Renal pelvis (tissue), 4 donors: ENCODE measurements around the gene ZNF189. TPM values are rescaled to one million over a fixed set of nuclear protein-coding genes. Genes with fewer than 3 reads are reported as not detected.

ENCODE experiments used
- DNase-seq: peaks from one replicate; pipeline ENCODE4 v3.0.0-alpha.2; 2013
- polyA plus RNA-seq, 3 donors: library from polyadenylated mRNA; unstranded; fragments of 120-200 nt; gene quantifications; one replicate each; pipeline ENCODE4 v1.2.1, GENCODE V29; 2013; ENCODE audit not compliant: insufficient read length in 3 of 3

ZNF189 gene
- polyA plus RNA-seq, 3 donors: 38.9 to 49.8 (median 44.3) TPM

DNA sequence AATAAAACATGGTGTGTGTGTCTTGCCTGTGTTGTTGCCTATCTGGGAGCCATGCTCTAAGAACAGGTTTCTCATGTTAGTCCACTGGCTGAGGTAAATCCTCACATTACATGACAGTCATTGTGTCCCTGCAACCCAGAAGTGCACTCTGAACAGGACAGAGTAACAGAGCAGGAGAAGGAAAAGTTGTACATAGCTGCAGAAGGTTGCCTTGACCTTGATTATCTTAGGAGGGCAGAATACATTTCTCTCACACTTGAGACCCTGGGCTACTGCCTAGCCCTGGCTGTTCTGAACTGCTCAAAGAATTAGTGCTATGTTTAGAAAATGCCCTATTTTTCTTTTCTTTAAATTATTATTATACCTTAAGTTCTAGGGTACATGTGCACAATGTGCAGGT lies 16.9 kb downstream of the ZNF189 start:
- no peak for DNase-seq

DNA sequence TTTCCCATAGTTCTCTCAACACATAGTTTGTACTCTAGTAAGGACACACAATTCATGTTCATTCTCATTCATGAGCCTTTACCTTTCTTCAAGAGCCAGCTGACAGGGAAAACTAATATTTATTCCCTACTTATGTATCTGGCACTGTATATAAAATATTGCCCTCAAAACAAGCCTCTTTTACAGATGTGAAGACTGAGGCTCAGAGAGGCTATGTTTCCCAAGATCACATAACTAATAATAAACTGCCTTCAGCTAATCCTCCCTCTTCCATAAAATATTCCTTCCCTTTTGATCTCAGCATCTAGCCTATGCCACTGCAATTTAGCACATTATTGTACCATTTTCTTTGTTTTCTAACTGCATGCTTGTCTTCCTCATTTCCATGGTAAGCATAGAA lies 18.7 kb downstream of the ZNF189 start:
- DNase-seq: no peak

DNA sequence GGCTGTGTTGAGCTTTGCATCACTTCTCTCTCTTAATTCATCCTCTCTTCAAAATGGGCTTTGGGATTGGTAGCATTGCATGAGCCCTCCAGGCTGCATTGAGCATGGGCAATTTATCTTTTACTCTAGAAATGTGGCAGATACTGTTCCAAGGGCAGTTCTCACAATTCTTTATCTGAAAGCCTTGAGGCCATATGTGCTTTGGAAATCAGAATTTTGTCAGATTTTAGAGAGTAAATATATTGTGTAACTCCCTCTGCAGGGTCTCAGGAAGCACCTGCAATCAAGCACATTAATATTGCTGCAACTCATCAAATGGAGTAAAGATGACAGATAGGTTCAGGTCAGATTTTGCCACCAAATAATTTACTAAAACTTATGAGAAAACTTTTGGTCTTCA lies 19.3 kb downstream of the ZNF189 start:
- no peak for DNase-seq

DNA sequence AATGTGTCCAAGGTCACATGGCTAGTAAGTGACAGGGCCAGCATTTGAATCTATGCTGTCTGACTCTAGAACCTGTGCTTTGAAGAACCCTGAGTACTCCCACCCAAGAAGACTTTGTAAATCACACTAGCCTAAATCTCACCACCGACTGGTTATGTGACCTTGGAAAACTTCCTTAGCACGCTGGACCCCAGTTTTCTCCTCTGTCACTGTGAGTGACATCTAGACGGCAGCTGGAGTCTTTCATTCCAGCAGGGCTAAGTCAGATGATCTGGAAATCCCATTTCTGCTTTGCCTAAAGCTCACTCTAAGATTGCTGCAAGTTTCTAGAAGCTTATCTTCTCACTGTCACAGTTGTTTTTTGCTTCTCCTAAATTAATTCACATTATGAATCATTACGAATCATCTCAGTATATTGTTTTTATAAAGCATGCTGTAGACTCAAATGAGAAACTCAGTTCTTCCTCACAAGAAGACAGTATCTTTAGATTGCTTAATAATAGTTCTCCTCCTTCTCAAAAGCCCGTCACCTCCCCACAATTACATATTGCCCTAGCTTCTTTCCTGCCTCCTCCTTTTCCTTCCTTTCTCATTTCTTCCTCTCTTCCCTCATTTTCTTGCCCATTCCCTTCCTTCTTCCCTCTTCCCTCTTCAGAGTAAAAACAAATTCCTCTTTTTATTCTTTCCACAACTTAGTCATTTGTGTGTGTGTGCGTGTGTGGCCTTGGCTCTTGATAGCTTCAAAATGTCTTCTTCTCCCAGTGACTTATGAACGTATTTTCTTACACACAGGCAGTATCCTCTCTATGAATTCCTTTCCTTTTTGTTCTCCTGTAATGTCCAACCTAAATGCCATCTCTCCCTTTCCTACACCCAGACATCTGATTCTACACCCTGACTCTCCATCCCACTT lies 20.1 kb downstream of the ZNF189 start:
- DNase-seq: no peak

DNA sequence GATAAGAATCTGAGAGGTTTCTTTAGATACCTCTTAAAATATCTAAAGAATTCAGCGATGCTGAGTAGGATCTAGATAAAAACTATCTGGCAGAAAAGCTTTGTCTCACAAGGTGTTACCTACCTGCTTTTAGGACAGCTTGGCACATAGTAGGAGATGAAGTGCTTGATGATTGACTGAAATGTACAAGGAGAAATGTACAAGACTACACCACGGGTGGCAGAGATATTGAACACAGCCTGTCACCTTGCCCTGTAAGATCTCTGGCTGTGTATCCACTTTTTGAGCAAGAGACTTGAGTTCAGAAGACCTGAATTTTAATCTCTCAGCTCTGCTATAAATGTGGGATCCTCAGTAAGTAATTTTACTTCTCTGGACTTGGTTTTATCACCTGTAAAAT lies 21.2 kb downstream of the ZNF189 start:
- DNase-seq: no peak

DNA sequence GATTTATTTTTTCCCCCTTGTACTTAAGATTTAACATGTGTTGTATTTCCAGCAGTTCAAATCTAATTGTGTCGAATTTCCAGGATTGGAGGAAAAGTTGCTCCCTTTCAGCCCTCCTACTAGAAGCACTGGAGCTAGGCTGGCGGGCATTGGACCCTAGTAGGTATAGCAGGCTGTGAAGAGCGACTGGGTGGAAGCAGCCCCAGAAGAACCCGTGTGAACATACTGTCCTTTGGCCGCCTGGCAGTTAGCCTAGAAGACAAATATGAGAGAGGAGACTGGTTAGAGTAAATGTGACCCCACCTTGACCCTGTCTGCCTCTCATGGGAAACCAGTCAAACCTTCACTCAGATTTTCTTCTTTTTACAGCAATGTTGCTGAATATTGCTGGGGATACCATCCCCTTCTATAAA lies 23.0 kb downstream of the ZNF189 start:
- no peak for DNase-seq

DNA sequence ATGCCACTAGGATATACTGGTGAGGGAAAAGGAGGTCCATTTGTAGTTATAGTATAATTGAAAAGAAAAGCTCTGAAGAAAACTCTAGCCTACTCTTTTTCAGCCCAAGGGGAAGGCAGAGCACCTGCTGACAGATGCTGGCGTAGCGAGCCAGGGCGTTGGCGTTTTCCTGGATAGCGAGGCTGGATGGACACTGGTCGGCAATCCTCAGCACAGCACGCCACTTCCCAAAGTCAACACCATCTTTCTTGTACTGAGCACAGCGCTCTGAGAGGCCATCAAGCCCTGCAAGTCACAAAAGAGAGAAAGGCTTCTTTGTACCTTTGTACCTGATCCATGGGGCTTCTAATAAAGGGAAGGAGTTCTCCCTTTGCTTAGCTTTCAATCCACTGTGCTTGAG lies 28.7 kb downstream of the ZNF189 start:
- no peak for DNase-seq

DNA sequence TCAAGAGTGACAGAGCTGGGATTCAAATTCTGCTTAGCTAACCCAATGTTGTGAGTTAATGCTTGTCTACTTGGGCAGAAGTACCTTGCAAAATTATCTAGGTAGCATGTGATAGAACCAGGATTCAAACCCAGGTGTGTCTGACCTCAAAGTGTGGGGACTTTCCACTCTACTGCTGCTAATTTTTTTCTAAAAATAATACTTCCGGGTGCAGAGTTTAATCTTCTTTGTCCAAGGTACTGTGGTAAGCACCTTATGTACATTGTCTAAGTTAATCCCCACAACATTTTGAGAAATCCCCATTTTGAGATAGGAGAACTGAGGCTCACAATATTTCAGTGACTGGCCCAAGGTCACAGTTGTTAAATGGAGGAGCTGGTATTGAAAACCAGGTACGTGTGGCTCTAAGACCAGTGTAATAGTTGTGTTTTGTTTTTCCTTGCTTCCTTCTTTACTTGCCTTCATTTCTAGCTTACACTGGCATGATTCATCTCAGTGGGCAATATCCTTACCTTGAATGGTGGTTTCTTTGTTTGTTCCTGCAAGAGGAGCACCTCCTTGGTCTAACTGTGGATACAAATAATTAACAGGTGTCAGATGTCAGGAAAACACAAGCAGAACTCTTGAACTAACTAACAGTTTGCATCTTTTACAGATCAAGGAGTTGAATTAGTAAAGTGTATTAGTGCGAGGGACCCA lies 29.5 kb downstream of the ZNF189 start:
- DNase-seq: no peak

DNA sequence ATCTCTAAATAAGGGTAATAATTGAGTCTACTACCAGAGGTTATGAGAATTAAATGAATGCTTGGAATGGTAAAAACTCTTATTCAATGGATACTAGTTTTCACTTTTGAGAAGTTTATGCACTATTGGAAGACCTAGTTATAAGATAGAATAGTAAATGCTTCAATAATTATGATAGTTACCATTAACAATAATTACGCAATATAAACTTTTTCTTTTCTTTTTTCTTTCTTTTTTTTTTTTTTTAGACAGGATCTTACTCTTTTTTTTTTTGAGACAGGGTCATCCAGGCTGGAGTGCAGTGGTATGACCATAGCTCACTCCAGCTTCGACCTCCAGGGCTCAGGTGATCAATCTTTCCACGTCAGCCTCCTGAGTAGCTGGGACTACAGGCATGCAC lies 30.3 kb downstream of the ZNF189 start:
- no peak for DNase-seq

DNA sequence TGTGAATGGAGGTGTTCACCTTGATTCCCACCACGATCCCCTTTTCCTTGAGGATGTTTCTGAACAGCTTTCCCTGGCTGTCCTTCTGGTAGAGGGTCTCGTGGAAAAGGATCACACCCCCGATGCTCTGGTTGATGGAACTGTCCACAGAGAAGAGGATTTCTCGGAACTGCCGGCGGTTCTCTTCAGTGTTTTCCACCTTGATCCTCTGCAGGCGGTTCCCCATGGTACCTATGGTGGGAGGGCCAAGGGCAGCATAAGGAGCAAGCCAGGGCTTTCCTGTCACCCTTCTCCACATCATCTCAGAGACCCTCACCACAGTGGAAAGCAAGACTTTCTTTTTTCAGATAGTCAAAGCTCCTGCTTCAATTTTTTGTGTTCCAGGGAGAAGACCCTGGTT lies 31.1 kb downstream of the ZNF189 start:
- no peak for DNase-seq

DNA sequence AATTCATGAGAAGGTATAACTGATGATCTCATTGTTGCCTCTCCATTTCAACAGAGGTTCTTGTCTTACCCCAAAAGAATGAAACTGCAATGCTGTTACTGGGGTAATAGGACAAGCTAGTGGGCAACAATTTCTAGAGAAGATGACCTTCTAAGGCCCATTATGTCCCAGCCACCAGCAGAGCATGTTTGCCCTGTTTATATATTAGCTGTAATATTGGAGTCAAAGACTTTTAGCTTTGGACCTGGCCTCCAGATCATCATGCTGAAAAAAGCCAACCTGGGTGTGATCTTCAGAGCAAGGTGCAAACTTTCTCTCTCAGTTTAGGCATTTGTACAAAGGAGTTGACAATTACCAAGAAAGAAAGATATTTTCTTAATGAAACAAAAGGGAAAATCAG lies 33.5 kb downstream of the ZNF189 start:
- DNase-seq: no peak

DNA sequence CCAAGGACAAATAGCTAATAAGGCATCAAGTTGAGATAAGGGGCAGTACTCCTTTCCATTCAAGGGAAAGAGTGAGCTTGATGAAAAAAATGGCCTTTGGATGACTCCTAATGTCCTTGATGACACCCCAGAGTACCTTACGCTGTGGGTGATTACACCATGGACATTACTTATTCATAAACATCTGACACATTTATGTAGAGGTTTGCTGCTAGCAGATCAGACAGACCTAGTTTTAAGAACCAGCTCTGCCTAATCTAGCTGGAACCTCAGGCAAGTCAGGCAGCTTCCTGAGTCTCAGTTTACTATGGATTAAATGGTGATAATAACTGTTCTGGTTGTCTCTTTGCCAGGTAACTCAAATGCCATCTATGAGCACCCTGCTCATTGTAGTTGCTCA lies 34.1 kb downstream of the ZNF189 start:
- no peak for DNase-seq

DNA sequence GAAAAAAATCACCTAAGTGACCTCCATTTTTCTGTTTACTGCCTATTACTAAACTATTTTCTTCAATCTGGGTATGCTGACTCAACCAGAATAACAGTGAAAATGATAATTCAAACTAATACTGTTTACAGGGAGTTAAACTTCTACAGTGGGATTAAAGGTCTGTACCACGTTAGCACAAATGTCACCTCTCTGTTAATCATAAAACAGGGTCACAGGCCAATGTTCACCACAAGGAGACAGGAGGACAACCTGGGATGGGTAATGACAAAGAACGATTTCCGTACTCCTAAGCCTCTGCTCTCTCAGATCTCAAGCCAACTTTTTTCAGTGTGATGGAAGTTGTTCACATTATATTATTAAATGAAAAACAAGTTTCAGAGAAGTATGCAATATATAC lies 34.6 kb downstream of the ZNF189 start:
- no peak for DNase-seq

DNA sequence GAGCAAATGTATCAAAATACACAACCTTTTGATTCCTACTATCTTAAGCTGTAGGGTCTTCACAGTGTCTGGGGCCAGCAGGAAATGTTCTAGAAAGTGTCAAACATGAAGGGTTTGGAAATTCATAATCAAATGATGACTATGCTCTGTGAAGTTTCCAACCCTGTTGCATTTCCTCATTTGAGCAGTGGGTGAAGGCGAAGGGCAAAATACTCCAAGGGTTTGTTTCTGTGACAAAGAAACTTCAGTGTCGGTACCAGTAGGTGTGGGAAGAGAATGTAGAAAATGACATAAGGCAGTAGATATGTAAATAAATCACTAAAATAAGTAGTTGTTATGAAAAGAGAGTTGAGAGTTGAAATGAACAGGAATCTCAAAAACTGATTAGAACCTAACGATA lies 36.3 kb downstream of the ZNF189 start:
- DNase-seq: no peak

DNA sequence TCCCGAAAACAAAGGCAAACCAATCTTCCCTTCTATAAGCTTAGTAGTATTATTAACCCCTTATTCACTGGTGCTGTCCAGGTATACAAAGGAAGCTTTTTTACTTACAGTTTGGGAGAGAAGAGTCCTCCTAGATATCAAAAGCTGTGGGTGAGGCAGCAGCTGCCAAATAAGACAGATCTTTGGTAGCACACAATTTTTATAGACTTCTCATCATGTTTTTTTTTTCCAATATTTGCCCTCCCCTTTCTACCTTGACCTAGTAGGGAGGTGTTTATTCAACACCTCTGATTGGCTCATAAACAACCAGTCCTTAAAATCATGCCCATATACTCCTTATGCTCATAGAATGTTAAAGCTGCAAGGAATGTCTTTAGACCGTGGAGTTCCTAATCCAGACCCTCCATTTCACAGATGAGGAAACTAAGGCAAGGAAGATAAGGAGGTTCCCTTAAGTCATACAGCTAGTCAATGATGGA lies 37.0 kb downstream of the ZNF189 start, which contains the start of gene ALDOB:
Gene ALDOB, minus strand, starts transcription at position 174 of the 479 bp plus-strand sequence. CDS start 4,887 bp downstream, outside the sequence.
- no peak for DNase-seq

DNA sequence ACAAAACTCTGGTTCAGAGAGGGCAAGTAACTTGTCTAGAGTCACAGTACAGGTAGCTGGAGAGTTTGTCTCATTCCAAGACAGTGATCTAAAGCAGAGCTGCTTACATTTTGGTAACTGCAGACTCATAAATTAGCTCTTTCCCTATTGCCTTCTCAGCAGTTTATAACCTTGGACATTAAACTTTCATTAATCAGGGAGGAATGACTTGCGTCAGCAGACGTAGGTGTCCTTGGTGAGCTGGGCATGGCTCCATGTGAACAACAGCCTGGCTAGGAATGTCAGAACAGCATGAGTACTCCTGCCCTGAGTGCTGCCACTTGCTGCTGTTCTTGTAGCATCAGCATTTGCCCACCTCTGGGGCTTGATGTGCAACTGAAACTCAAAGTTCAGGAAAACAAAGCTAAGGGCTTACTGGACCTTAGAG lies 39.2 kb downstream of the ZNF189 start:
- no peak for DNase-seq

DNA sequence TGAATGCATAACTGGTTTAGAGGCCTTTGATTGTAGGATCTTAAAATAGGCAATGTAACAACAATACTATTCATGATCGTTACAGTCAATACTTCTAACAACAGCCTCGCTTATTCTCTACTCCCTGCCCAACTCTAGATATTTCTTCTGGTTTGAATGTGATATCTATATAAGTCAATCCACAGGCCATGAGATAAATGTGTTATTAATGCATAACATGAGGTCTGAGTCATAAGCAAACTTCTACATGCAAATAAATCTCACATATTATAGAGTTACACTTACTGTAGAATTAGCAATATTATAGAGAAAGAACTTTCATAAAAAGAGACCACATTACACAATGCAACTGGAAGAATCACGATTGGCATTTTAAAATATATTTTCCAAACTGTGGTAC lies 39.9 kb downstream of the ZNF189 start:
- no peak for DNase-seq

DNA sequence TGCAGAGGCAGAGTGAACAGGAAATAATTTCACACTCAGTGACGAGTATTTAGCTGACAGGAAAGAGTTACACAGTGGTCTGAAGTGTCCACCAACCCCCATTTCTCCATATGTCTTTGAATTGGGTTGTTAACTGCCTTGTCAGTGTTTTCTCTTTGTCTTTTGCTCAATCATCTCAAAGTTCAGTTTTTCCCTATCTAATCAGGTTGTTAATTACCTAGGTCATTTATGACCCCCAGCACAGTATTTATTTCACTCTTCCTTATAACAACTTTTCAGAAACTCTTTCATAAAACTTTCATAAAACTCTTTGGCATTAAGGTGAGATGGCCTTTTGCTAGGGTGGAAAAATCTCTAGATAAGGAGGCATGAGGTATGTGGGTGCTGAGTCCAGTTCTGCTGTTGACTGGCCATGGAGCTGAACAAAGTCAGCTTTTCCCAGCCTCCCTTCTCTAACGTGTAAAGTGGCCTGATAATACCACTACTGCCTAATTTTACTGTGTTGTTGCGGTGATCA lies 42.1 kb downstream of the ZNF189 start:
- no peak for DNase-seq

DNA sequence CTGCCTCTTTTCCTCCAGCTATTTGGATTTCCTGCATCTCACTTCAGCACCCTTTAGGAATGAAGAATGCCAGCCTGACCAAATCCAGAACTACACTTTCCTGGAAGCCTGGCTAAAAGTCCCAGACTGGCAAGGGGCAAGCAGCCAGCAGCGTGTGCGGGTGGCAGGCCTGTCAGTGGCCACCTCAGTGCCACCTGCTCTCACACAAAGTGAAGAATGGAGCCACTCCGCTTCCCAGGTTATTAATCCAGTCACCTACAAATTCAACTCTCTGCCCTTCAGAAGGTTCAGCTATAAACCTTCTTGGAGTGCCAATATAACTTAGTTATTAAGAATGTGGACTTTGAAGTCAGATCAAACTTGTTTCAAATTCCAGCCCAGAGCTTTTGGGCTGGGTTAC lies 43.7 kb downstream of the ZNF189 start:
- no peak for DNase-seq

DNA sequence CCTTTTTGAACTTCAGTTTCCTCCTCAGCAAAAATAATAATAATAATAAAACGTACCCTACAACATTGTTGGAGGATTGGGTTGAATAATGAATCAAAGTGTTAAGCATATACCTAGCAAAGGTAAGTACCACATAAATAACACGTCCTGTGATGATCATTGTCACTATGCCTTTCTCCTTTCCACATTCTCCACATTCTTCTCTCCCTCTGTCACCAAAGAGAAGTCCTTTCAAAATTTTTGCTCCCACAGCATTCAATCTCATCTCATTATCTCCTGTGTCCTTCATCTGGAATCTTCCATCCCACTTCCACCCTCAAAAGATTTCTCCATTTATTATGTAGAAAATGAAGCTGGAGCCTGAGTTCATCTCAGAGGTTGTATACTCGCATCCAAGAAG lies 44.1 kb downstream of the ZNF189 start:
- DNase-seq: no peak

DNA sequence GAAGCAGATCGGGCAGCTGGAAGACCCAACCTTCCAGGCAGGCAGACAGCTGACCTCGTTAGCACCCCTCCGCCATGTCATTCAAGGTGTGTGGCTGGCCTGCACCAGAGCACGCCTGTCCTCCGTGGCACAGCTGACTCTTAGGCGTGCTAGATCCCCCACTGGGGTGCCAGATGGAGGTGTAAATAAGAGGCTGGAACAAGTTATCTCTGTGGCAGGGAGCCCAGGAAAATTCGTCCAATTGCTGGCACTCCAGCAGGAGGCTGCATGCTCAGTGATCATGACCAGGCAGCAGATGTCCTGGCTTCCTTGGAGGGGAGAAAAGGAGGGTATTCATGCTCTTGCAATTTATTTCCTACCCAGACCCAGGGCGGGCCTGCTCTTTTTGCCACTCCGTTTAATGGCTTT lies 44.7 kb downstream of the ZNF189 start:
- no peak for DNase-seq

DNA sequence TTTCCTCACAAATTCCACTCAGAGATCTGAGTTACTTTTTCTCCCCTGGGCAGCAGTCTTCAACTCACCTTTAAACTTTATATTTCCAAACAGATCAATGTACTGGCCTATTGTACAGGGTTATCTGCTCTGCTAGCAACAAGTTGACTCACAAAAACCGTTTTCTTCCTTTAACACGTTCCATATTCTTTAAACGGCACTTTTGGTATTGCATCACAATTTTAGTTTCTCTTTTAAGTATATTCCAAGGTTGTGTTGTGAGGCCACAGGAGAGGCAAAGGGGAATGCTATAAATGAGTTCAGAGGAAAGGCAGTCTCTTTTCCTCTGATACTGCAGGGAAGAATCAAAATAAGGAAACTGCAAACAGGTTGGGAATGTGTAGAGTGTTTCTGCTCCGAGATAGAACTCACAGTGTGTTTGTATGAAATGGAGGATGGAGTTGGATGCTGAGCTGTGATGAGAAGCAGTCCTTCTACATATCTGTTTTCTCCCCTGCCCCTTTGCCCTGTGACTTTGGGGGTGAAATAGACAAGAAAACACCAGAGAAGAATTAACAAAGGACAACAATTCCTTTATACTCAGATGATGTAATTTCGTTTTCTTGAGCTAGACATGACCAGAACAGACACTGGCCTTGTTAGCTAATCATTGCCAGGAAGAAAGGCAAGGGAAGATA lies 46.8 kb downstream of the ZNF189 start:
- DNase-seq: no peak
